SW 1271 (cell line): ENCODE data around the gene NCAM2.

Experiments used
- DNase-seq, 2 experiments: peaks; one replicate each; lab custom pipeline; 2025; lab: John Stamatoyannopoulos, UW

Gene NCAM2

DNA sequence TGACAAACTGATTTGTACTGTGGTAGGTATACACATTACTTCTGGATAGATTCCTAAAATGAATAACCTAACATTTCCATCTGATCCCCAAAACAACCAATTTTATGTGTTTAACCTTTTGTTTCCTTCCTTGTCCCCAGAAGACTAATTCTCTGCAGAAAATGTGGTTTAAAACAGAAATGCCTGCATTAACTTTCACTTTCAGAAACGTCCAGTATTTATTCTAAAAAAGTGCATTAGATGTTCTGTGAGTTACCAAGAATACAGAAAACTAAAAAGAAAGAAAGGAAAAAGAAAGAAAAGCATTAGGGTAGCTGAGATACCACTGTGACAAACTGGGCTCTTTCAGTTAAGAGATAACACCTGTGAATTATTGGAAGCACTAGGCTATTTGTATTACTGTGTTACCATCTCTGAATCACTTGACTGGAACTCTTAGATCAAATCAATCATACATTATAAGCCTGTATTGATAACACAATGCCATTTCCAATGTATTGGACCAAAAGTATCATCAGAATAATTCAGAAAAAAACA lies 177.7 kb downstream of the NCAM2 start:
- DNase-seq, result no peak

GRCh38 chr21:21177353-21177986 lies 179.3 kb downstream of the NCAM2 start:
- no peak for DNase-seq

GRCh38 chr21:21179619-21180298 lies 181.6 kb downstream of the NCAM2 start:
- no peak for DNase-seq

- DNase-seq, result no peak
Measured at GRCh38 chr21:21182401-21183010, 184.3 kb downstream of the NCAM2 start.

- no peak for DNase-seq
Measured at GRCh38 chr21:21183092-21183491, 184.9 kb downstream of the NCAM2 start.

DNA sequence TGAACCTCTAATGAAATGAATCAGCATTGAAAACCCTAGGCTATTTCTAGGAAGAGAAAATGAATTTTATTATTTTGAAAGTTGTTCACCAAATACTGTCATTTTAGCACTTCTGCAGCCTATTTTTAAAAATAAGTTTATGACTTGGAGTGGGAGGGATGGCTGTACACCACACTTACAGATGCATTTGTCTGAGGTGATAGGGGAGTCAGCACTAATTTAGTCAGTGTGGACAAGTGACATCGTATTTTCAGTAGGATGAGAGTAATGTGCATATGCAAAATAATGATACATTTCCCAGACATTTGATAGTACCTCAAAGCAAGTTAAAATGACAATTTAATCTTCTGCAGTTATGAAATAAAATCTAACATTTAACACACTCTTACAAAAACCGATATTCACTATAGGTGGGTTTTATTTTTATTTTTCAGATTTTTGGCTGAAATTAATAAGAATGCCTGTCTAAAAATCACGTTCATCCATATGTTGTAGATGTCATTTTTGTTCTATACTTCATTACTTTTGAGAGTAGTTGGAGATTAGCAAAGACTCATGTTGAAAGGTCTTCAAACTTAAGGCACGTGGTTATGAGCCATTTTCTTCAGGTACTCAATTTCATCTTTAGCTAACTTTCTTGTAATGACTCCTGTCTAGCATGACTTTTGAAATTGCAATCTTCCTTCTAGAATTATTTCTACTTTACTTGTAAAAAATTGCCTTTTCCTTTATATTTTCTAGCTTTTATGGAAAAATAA lies 186.7 kb downstream of the NCAM2 start:
- no peak for DNase-seq

- DNase-seq, result no peak
Measured at GRCh38 chr21:21187579-21187978, 189.4 kb downstream of the NCAM2 start.

GRCh38 chr21:21188513-21189195 lies 190.4 kb downstream of the NCAM2 start:
- no peak for DNase-seq

DNA sequence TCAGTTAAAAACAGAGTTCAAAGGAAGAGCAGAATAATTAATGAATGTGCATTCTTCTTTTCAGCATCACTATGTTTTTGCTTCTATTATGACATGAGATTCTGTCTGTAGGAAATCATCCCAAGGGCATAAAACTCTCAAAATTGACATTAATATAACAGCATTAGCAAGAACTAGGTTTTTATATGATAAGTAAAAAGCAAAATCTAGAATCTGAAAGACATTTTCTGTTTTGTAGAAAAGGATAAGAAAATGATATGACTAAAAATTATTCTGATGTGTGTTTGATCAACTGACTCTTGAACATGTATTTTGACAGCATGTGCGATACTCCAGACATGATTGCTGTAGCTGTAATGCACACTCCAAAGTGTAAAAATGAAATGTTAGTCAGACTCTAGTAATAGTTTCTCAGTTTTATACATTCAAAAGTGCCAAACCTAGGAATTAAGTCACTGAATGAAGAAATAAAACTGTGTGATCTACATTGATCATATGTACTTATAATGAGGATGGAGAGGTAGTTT lies 197.3 kb downstream of the NCAM2 start:
- DNase-seq, result no peak

DNA sequence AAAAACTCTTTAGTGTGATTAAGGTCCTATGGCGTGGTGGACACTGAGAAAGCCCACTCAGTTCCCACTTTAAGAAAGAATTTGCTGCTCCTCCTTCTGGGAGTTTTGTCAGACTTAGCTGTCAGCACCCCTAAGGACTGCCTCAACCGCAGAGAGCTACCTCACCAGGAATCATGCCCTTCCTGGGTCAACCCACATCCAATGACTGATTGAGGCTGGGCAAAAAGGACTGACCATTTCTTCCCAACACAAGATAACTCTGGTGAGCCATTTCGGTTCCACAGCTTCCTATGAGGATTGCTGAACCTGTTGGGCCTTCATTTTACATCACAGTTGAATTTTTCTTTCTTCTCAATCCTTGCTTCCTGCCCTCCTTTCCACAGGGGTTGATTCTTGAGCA lies 197.9 kb downstream of the NCAM2 start:
- DNase-seq, result no peak

GRCh38 chr21:21196848-21197247 lies 198.6 kb downstream of the NCAM2 start:
- no peak for DNase-seq

DNA sequence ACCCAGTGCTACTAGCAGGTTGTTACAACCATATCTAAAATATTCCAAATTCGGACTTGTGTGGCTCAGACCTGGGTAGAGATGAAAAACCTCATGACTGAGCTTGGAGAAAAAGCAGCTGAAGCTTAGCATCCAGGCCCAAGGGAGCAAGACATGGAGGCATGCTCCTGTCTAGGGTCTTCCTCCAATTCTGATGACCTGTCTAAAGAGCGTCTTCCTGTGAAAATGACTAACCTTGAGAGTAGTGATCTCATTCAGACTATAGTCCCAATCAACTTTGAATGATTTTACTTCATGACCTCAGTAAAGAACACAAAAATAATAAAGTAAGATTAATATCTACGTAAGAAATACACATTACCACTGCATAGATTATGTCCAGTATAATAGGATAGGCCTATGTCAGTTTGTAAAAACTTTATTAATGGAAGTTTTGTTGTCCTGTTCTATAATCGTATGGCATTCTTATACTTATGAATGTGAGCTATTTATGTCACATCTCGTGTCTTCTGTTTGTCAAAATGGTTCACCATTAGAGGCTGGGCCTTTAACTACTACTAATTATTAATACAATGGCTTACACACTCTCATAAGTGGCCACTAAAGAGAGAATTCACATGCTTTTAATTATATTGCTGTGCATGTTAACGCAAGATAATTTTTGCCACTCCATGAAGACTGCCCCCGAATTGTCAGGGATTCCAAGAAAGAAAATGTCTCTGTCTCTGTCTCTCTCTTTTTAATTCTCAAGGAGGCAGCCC lies 201.3 kb downstream of the NCAM2 start:
- DNase-seq, result no peak

GRCh38 chr21:21200103-21200938 lies 202.1 kb downstream of the NCAM2 start:
- DNase-seq, result peak; percentile 60 to 79

DNA sequence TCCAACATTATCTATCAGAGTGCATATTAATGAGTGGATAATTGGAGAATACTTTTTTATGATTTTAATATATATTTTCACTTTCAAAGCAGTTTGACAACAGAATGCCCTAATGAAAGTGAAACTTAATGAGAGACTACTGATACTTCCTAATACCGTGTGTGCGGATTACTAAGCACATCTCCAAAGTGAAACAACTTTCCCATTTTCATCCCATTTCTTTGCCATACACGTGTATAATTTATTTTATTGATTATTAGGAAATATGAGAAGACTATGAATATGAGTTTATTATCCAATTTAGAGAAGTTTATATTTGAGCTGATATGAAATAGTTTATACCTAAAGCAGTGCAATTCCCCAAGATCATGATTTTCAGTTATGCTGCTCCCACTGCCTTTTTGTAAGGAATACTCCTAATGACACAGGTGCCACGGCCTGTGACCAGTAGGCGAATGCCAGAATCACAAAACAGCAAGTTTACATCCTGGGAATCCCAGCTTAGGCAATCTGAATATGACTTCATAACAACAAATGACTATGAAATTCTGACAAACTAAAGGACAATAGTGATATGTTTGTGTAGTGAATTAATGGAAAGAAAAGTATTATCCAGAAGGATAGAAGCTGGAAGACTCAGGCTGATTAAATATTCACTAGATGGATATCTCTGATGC lies 202.9 kb downstream of the NCAM2 start:
- no peak for DNase-seq

DNA sequence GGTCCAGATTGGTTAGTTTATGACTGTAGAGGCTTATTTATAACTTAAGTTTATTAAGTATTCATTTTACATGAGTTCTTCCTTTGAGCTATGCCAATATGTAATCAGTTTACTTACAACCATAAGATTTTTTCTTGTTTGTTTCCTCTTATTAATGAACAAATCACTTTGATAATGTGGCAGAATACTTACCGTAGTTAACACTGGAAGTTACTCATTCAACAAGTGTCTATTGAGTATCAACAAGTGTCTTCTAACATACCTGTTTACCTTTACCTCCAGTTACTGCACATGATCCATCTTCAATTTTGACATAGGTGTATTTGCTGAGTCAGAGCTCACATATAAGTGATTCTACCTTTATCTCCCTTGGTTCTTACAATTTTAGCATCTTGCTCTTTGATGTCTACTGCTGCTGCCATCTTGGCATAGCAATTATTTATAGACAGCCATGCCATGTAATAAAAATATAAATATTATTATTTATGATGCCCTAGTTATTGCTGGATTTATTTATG lies 205.7 kb downstream of the NCAM2 start:
- DNase-seq, result no peak

GRCh38 chr21:21204366-21204996 lies 206.3 kb downstream of the NCAM2 start:
- DNase-seq, result no peak

- no peak for DNase-seq
Measured at GRCh38 chr21:21205604-21206003, 207.4 kb downstream of the NCAM2 start.

DNA sequence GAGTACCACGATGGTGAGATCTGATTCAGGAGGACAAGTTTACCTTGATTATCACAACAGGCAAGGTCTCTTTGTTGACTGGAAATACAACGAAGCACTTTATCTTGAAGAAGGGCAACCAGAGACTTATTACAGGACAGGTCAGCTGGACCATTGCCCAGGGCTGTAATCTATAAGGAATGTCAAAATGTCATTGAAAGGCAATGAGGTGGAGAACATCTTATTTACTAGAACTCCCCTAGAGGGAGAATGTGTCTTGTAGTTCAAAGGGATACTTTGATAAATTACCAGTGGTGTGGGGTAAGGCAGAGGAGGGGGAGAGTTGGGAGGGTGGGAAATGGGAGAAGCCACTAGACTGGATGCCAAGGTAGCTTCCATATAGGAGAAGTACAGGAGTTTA lies 212.3 kb downstream of the NCAM2 start:
- DNase-seq, result no peak

DNA sequence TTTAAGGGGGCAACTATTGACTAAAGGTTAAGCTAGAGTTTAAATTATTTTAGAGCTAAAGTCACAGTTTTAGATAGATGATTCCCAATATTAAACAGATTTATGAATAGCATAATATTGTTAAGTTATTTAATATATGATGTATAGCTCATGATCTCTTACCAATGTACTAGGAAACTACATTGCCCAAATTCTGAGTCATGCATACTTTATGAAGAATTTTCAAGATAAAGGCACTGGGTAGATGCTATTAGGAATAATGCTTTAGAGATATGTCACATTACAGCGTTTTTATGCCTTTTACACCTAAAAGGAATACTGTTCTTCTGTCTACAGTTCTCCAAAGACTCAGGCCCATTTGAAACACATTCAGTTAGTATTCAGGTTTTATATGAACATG lies 215.1 kb downstream of the NCAM2 start:
- no peak for DNase-seq
